ENCODE results near the gene XRCC5. TPM values are rescaled to one million over a fixed set of nuclear protein-coding genes. Genes with fewer than 3 reads are reported as not detected.

The XRCC5 gene
- total RNA-seq, 2 donors from 2014 or later, result 300 to 324 TPM

- no peak overlapping the region for H3K4me3 Mint-ChIP-seq
- DNase-seq, result no peak
- ATAC-seq (replicated peaks in 1 of 2), result no peak
- no peaks in the 10 kb centered on the region for H3K9me3 Mint-ChIP-seq
- H3K36me3 Mint-ChIP-seq (ENCODE audit: insufficient read depth in 2 of 2), result no peaks in the 10 kb centered on the region
- H3K27me3 Mint-ChIP-seq (ENCODE audit: low read depth), result no peaks in the 10 kb centered on the region
- H3K27ac Mint-ChIP-seq, result no peak overlapping the region
- H3K4me1 Mint-ChIP-seq (ENCODE audit: low read depth), result no peaks in the 10 kb centered on the region
Observed at GRCh38 chr2:216098421-216099334, 10.5 kb upstream of the XRCC5 start.

- no peaks in the 10 kb centered on the region for H3K4me1 Mint-ChIP-seq (ENCODE audit: low read depth)
- H3K4me3 Mint-ChIP-seq, result no peak overlapping the region
- no peaks in the 10 kb centered on the region for H3K36me3 Mint-ChIP-seq (ENCODE audit: insufficient read depth in 2 of 2)
- no peak for ATAC-seq (replicated peaks in 1 of 2)
- no peaks in the 10 kb centered on the region for H3K9me3 Mint-ChIP-seq
- no peak for DNase-seq
- H3K27me3 Mint-ChIP-seq (ENCODE audit: low read depth), result no peaks in the 10 kb centered on the region
- H3K27ac Mint-ChIP-seq, result no peak overlapping the region
Observed at GRCh38 chr2:216101109-216101508, 8.0 kb upstream of the XRCC5 start.

GRCh38 chr2:216103213-216103612 lies 5.9 kb upstream of the XRCC5 start:
- Mint-ChIP-seq H3K9me3 (no peaks in the 10 kb centered on the region), H3K36me3 (ENCODE audit: insufficient read depth in 2 of 2) (no peaks in the 10 kb centered on the region)

GRCh38 chr2:216104691-216105090 lies 4.5 kb upstream of the XRCC5 start:
- H3K4me3 Mint-ChIP-seq, result no peak overlapping the region
- no peak for ATAC-seq (replicated peaks in 1 of 2)
- no peaks in the 10 kb centered on the region for H3K9me3 Mint-ChIP-seq

More at GRCh38 chr2:216103213-216103612, 5.9 kb upstream of the XRCC5 start:
- H3K4me1 Mint-ChIP-seq (ENCODE audit: low read depth), result no peaks in the 10 kb centered on the region
- no peak for DNase-seq
- H3K27ac Mint-ChIP-seq, result no peak overlapping the region
- no peak overlapping the region for H3K4me3 Mint-ChIP-seq
- no peaks in the 10 kb centered on the region for H3K27me3 Mint-ChIP-seq (ENCODE audit: low read depth)
- ATAC-seq (replicated peaks in 1 of 2), result no peak

GRCh38 chr2:216107320-216107719 lies 1.8 kb upstream of the XRCC5 start:
- Mint-ChIP-seq H3K27me3 (ENCODE audit: low read depth) (no peaks in the 10 kb centered on the region), H3K4me1 (ENCODE audit: low read depth) (peaks cover 29% of the 10 kb centered on the region), H3K9me3 (no peaks in the 10 kb centered on the region), H3K4me3 (no peak overlapping the region), H3K36me3 (ENCODE audit: insufficient read depth in 2 of 2) (peaks cover 8 to 17% of the 10 kb centered on the region in 2 donors), H3K27ac (no peak overlapping the region)
- no peak for DNase-seq
- no peak for ATAC-seq (replicated peaks in 1 of 2)

More at GRCh38 chr2:216104691-216105090, 4.5 kb upstream of the XRCC5 start:
- no peak for DNase-seq
- Mint-ChIP-seq H3K36me3 (ENCODE audit: insufficient read depth in 2 of 2) (peaks cover 3% of the 10 kb centered on the region in 2 donors), H3K27me3 (ENCODE audit: low read depth) (no peaks in the 10 kb centered on the region), H3K27ac (no peak overlapping the region), H3K4me1 (ENCODE audit: low read depth) (peaks cover 6% of the 10 kb centered on the region)

- DNase-seq (no peak), ATAC-seq (replicated peaks in 1 of 2) (no peak)
- Mint-ChIP-seq H3K4me3 (no peak overlapping the region), H3K9me3 (no peaks in the 10 kb centered on the region), H3K36me3 (ENCODE audit: insufficient read depth in 2 of 2) (peaks cover 8 to 17% of the 10 kb centered on the region in 2 donors), H3K4me1 (ENCODE audit: low read depth) (peaks cover 33% of the 10 kb centered on the region), H3K27ac (no peak overlapping the region), H3K27me3 (ENCODE audit: low read depth) (no peaks in the 10 kb centered on the region)
Observed at GRCh38 chr2:216107760-216108159, 1.4 kb upstream of the XRCC5 start.

DNA sequence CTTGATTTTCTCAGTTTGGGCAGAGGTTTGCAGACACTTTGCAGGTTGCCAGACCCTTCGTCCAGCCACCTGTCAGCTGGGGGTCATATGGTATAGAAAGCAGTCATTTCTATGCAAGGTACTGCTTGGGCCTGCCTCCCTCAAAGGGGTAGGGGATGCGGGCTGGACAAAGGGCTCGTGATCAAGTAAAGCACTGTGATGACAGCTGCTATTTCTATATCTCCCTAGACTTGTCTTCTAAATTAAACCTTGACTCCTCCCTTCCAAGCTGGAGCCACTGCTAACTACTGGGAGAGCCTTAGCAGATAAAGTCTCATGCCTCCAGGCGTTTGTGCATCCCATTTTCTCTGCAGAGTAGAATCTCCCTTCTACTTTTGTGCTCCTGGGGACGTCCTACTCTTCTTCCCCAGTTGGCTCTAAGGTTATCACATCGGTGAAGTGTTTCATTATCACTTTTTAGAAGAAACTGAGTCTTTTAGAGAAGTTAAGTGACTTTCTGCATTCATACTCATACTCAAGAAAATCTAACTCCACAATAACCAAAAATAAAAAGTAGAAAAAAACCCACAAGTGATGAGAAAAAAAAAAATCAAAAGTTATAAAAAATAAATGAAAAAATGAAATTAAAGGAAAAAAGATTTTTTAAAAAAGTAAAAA lies 710 bp upstream of the XRCC5 start:
- H3K27ac Mint-ChIP-seq, result peak overlapping the region; percentile 99
- ATAC-seq (replicated peaks in 1 of 2), result no peak
- H3K4me3 Mint-ChIP-seq, result peak overlapping the region; percentile 95 to 99
- peaks cover 12 to 22% of the 10 kb centered on the region in 2 donors for H3K36me3 Mint-ChIP-seq (ENCODE audit: insufficient read depth in 2 of 2)
- no peaks in the 10 kb centered on the region for H3K9me3 Mint-ChIP-seq
- H3K27me3 Mint-ChIP-seq (ENCODE audit: low read depth), result no peaks in the 10 kb centered on the region
- H3K4me1 Mint-ChIP-seq (ENCODE audit: low read depth), result peaks cover 40% of the 10 kb centered on the region
- no peak for DNase-seq

- H3K27me3 Mint-ChIP-seq (ENCODE audit: low read depth), result no peaks in the 10 kb centered on the region
- peak overlapping the region; percentile 99 for H3K27ac Mint-ChIP-seq
- DNase-seq (no peak), ATAC-seq (replicated peaks in 1 of 2) (no peak)
- H3K36me3 Mint-ChIP-seq (ENCODE audit: insufficient read depth in 2 of 2), result peaks cover 18 to 33% of the 10 kb centered on the region in 2 donors
- H3K4me1 Mint-ChIP-seq (ENCODE audit: low read depth), result peaks cover 56% of the 10 kb centered on the region
- no peaks in the 10 kb centered on the region for H3K9me3 Mint-ChIP-seq
- peak overlapping the region; percentile 95 to 99 for H3K4me3 Mint-ChIP-seq
Observed at GRCh38 chr2:216109962-216110614, 940 bp downstream of the XRCC5 start.

DNA sequence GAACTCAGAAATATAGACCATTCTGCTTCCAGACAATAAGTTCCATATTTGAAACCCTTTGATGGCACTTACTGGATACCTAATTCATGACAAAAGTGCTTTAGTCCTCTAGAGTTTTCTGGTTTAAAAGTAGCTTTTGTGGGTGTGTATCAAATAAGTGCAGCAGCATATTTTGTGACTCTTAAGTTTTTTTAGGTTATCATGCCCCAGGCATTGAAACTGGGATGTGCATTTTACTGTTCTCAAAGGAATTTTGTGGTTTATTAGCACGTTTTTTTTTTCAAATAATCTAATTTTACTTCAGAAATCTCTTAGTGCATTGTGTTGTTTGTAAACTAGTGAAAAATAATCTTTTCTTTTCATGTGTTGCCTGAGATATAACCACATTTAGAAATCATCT lies 1.5 kb downstream of the XRCC5 start:
- H3K27ac Mint-ChIP-seq, result peak overlapping the region; percentile 99
- no peak for ATAC-seq (replicated peaks in 1 of 2)
- peaks cover 62% of the 10 kb centered on the region for H3K4me1 Mint-ChIP-seq (ENCODE audit: low read depth)
- peaks cover 21 to 33% of the 10 kb centered on the region in 2 donors for H3K36me3 Mint-ChIP-seq (ENCODE audit: insufficient read depth in 2 of 2)
- H3K9me3 Mint-ChIP-seq, result no peaks in the 10 kb centered on the region
- H3K4me3 Mint-ChIP-seq, result peak overlapping the region; percentile 95 to 99
- DNase-seq, result no peak
- H3K27me3 Mint-ChIP-seq (ENCODE audit: low read depth), result no peaks in the 10 kb centered on the region

DNA sequence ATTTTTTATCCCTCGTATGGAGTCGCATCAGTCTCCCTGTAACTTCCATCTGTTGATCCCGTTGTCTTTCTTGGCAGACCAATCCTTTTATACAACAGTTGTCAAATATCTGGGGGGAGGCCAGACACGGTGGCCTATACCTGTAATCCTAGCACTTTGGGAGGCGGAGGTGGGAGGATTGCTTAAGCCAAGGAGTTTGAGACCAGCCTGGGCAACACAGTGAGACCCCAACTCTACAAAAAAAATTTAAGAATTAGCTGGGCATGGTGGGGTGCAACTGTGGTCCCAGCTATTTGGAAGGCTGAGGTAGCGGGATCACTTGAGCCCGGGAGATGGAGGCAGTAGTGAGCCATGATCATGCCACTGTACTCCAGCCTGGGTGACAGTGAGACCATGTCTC lies 2.0 kb downstream of the XRCC5 start:
- DNase-seq (no peak), ATAC-seq (replicated peaks in 1 of 2) (no peak)
- no peaks in the 10 kb centered on the region for H3K27me3 Mint-ChIP-seq (ENCODE audit: low read depth)
- no peaks in the 10 kb centered on the region for H3K9me3 Mint-ChIP-seq
- peak overlapping the region; percentile 99 for H3K27ac Mint-ChIP-seq
- peak overlapping the region; percentile 95 to 99 for H3K4me3 Mint-ChIP-seq
- H3K36me3 Mint-ChIP-seq (ENCODE audit: insufficient read depth in 2 of 2), result peaks cover 21 to 36% of the 10 kb centered on the region in 2 donors
- H3K4me1 Mint-ChIP-seq (ENCODE audit: low read depth), result peaks cover 66% of the 10 kb centered on the region

DNA sequence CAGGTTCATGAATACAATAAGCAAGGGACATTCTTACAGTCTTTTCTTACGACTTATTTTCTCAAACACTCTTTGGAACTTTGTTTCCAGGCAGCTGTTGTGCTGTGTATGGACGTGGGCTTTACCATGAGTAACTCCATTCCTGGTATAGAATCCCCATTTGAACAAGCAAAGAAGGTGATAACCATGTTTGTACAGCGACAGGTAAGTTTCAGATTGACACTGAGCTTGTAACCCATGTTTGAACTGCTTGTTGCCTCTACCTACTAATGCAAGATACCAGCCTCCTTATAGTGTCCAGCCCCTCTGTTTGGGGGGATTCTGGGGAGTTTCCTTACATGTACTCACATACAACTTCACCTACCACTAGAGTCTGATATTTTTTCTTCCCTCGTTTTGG lies 3.8 kb downstream of the XRCC5 start:
- Mint-ChIP-seq H3K4me1 (ENCODE audit: low read depth) (peaks cover 84% of the 10 kb centered on the region), H3K27ac (peak overlapping the region; percentile 99), H3K36me3 (ENCODE audit: insufficient read depth in 2 of 2) (peaks cover 27 to 51% of the 10 kb centered on the region in 2 donors), H3K9me3 (no peaks in the 10 kb centered on the region), H3K4me3 (peak overlapping the region; percentile 41 to 99), H3K27me3 (ENCODE audit: low read depth) (no peaks in the 10 kb centered on the region)
- DNase-seq (no peak), ATAC-seq (replicated peaks in 1 of 2) (peak; percentile 7 to 36)

GRCh38 chr2:216113572-216113971 lies 4.4 kb downstream of the XRCC5 start:
- no peak for DNase-seq
- peaks cover 87% of the 10 kb centered on the region for H3K4me1 Mint-ChIP-seq (ENCODE audit: low read depth)
- ATAC-seq (replicated peaks in 1 of 2), result peak; percentile 31 to 32
- H3K9me3 Mint-ChIP-seq, result no peaks in the 10 kb centered on the region
- H3K27ac Mint-ChIP-seq, result peak overlapping the region; percentile 99
- H3K4me3 Mint-ChIP-seq, result peak overlapping the region; percentile 41 to 99
- H3K36me3 Mint-ChIP-seq (ENCODE audit: insufficient read depth in 2 of 2), result peaks cover 27 to 57% of the 10 kb centered on the region in 2 donors
- no peaks in the 10 kb centered on the region for H3K27me3 Mint-ChIP-seq (ENCODE audit: low read depth)

DNA sequence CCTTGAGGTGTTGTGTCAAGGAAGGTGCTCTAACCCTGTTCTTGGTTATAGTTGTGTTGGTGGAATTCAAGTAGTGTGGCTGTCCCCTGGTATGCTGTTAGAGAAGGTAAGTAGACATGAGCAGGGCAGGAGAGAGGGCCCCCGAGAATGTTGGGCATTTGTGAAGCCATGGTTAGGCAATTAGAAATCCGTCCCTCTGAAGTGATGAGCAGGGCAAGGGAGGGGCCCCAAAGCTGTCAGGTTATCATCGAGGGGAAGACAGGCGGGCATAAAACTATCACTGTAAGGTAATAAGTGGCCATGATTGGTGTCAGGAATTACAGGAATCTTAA lies 5.2 kb downstream of the XRCC5 start:
- DNase-seq (no peak), ATAC-seq (replicated peaks in 1 of 2) (no peak)
- no peaks in the 10 kb centered on the region for H3K9me3 Mint-ChIP-seq
- no peaks in the 10 kb centered on the region for H3K27me3 Mint-ChIP-seq (ENCODE audit: low read depth)
- peaks cover 27 to 62% of the 10 kb centered on the region in 2 donors for H3K36me3 Mint-ChIP-seq (ENCODE audit: insufficient read depth in 2 of 2)
- peak overlapping the region; percentile 99 for H3K27ac Mint-ChIP-seq
- H3K4me1 Mint-ChIP-seq (ENCODE audit: low read depth), result peaks cover 92% of the 10 kb centered on the region
- H3K4me3 Mint-ChIP-seq, result peak overlapping the region; percentile 81 to 99
